HG02943 (cell line): ENCODE data around the gene HSD17B14.

Experiments
- ATAC-seq: cut with Tn5 transposase; IDR thresholded peaks from one replicate; pipeline ENCODE4 v1.9.1; 2021; ENCODE audit warnings: mild to moderate bottlenecking, low read depth, moderate library complexity; ENCODE audit not compliant: unreplicated experiment

Gene HSD17B14

GRCh38 chr19:48830965-48831364, 5.3 kb downstream of the HSD17B14 start:
- ATAC-seq = no peak

- no peak for ATAC-seq
Measured at GRCh38 chr19:48830088-48830487, 6.2 kb downstream of the HSD17B14 start.

DNA sequence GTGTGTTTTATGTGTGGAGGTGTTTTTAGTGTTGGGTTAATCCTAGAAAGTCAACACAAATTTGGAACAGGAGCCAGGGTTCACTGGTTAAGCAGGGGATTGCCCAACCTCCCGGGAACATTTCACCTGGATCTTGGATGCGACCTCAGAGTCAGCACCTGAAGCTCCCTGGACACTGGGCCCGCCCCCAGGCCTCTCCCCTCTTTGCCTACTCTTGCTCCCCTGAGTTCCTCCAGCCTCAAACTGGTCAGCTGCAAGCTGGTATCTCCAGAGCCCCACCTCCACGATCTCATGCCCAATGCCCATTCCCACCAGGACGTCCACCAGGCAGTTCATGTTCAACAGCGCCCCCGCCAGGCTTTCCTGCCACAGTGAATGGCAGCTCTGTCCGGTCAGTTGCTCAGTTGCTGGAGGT, 9.7 kb downstream of the HSD17B14 start:
- ATAC-seq = no peak

- no peak for ATAC-seq
Measured at GRCh38 chr19:48822514-48822913, 13.8 kb downstream of the HSD17B14 start.

DNA sequence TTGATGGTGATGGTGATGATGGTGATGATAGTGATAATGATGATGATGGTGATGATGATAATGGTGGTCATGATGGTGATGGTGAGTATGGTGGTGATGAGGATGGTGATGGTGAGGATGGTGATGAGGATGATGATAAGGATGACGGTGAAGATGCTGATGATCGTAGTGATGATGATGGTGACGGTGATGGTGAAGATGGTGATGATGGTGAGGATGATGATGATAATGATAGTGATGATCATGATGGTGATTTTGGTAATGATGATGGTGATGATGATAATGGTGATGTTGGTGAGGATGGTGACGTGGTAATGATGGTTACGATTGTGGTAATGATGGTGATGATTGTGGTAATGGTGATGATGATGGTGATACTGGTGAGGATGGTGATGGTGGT, 14.7 kb downstream of the HSD17B14 start:
- no peak for ATAC-seq

- ATAC-seq = no peak
Measured at GRCh38 chr19:48819366-48819816, 16.9 kb downstream of the HSD17B14 start.

GRCh38 chr19:48818234-48818820, 18.0 kb downstream of the HSD17B14 start:
- ATAC-seq = no peak

DNA sequence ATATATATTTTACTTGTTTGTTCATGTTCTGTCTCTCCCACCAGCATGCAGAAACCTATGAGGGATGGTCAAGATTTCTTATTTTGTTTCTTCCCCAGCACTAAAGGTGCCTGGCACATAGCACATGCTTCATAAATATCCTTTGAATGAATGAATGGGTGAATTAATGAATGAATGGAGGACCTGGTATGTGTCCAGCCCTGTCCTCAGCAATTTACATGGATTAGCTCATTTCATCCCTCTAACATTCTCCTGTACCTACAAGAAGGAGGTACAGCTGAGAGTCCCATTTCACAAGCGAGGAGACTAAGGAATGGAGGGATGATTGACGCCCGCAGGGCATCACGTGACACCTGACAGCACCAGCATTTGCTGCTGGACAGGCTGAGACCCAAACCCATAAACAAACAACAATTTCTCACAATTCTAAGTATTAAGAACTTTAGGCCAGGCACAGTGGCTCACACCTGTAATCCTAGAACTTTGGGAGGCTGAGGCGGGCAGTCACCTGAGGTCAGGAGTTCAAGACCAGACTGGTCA, 18.6 kb downstream of the HSD17B14 start:
- ATAC-seq = no peak

GRCh38 chr19:48815870-48816501, 20.3 kb downstream of the HSD17B14 start:
- ATAC-seq = no peak

GRCh38 chr19:48814895-48815294, 21.4 kb downstream of the HSD17B14 start:
- ATAC-seq = no peak

DNA sequence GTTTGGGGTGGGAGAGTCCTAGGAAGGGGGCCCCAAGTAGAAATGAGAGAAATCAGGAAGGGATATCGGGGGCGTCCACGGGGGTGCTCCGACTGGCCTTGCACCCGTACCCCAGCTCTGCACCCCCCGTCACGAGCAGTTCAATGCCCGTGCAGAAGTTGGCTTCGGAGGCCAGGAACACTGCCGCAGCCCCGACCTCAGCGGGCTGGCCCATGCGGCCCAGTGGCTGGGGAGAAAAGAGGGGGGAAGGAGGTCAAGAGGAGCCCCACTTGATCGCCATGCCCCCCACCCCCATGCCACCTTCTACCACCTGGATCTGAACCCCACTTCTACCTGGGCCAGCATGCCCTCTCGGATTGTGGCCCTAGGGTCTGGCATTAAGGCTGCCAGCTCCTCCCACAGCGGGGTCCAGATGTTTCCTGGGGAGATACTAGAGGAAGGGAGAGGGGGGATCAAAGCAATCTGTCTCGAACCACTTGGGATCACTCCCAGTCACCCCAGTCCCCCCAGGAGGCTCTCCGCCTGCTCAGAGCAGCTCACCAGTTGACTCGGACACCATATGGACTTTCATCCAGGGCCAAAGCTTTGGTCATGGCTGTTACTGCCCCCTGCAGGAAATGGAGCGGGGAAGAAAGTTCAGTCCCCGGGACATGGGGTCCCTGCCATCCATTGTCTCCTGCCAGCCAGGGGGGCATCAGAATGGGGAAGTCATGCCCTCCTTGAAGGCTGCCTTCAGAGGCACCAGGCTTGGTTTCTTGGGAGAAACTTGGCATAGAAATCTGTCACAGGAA, 23.0 kb downstream of the HSD17B14 start:
- no peak for ATAC-seq

DNA sequence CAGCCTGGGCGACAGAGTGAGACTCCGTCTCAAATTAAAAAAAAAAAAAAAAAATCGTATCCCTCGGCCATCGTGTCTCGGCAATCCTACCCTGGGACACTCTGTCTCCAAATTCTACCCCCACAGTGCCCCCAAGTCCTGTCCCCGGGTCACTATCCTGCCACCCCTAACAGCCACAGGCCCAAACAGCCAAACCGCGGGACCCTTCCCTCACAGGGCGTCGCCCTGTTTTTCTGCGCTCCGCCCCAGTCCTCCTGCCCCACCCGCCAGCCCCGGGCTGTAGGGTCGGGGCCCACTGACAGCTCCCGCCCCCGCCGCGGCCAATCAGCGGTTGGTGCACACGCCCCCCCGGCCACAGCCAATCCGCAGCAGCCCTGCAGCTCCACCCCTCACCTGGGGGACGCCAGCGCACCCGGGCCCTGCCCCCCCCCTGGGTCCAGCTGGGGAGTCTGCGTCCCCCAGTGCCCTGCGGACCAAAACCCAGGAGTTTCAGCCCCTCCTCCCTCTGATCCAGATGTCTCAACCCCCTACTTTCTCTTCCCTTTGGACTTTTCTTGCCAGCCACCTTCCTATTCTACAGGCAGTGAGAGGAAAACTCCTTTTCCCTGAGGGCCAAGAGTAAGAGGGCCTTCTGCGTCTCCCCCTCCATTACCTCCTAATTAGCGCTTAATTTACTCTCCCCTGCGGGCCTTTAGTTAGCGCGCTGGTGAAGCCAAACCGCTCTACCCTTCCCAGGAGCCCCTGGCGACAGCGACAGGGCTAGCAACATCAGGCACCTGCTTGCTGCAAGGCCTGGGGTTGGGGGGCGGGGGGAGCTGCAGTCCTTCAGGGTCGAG, 24.0 kb downstream of the HSD17B14 start:
- no peak for ATAC-seq

DNA sequence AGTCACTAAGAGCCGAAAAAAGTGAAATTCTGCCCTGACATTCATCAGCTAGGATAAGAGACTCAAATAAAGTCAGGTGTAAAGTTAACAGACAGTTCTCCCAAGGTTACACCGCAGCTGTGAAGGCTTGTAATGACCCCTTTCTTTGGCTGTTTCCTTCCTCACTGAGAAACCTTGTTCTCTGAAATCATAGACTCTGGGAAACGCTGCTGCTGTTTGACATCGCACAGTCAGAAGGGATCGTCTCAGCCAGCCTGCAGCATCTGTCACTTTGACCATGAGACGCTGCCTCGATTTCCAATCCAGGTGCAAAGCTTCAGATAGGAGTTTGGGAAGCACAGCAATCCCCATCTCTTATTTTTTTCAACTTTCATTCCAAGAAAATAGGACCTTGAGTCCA, 26.1 kb downstream of the HSD17B14 start:
- no peak for ATAC-seq

DNA sequence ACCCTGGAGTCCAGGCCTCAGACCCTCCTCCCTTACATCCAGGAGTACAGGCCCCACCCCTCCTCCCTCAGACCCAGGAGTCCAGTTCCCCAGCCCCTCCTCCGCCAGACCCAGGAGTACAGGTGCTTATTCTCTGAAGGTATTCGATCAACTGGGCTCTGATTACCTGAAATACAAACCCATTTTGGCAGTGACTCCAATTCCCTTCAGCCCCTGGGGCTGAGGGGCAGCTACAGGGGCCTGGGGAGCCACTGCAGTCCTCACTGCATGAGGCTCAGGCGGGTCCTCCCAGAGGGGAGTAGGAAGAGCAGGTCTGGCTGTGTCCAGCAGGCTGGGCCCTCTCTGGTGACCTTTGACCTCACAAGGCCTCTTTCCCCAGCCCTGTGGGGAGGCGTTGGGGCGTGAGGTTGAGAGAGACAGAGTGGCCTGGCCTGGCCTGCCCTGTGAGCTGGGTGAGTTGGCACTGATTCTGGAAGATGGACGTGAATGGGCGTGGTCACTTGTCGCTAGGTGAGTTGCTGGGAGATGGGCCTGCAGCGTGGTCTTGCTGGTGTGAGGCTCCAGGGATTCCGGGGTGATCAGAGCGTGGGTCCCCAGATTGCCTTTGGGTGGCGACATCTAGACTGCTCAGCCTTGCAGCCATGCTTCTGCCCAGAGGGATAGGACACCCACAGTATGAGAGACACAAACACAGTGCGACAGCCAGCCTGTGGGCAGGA, 28.5 kb downstream of the HSD17B14 start:
- no peak for ATAC-seq

DNA sequence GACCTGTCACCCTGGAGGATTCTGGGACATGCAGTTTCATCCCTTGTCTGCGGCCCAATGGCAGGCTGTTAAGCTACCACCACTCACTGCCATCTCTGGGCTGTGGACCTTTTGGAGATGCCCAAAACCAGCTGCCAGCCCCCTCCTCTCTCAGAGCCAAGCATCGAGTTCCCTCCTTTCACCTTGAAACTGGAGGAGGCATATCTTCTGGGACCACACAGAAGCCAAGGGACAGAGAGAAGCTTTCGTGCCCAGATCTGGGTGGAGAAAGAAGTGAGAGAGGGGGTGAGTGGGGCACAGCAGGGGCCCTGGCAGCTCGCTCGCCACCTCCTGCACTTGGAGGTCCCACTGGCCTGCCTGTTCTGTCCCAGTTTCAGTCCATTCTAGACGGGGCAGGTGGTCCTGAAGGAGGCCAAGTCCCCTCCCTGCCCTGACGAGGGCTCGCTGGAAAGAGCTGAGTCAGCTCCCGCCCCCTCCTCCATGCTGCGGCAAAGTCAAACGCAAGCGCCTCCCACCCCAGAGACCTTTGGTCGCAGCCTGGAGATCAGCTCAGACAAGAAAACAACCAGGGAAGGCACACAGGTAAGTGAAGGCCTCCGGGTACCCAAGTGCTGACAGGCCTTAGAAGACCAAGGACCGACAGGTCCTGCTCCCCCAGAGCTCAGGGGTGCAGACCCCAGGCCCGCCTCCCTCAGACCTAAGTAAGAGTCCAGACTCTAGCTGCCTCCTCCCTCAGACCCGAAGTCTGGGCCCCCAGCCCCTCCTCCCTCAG, 29.3 kb downstream of the HSD17B14 start:
- no peak for ATAC-seq

- no peak for ATAC-seq
Measured at GRCh38 chr19:48806518-48806817, 29.8 kb downstream of the HSD17B14 start.

DNA sequence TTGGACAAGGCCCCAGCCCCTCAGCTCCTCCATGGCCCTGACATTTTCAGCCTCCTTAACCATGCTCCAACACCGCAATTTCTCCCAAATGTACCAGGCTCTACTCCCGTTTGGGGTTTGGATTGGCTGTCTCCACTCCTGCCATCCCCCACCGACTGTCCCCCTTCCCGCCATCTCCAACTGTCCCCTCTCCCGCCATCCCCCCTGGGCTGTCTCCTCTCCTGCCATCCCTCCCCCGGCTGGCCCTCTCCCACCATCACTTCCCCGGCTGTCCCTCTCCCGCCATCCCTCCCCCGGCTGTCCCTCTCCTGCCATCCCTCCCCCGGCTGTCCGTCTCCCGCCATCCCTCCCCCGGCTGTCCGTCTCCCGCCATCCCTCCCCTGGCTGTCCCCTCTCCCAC, 30.8 kb downstream of the HSD17B14 start:
- ATAC-seq = no peak

GRCh38 chr19:48804496-48804895, 31.8 kb downstream of the HSD17B14 start:
- no peak for ATAC-seq

DNA sequence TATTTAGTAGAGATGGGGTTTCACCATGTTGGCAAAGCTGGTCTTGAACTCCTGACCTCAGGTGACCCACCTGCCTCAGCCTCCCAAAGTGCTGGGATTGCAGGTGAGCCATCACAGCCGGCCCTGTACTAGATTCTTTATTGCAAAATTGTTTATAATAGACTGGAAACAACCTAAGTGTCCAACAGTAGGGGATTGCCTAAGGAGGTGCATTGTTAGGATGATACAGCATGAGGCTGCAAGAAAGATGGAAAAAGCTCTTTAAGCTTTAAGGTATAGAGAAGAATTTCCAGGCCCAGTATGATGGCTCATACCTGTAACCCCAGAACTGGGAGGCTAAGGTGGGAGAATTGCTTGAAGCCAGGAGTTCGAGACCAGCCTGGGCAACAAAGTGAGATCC, 33.7 kb downstream of the HSD17B14 start:
- ATAC-seq = no peak
